ENCODE measurements around the gene BRIP1. TPM values are rescaled to one million over a fixed set of nuclear protein-coding genes. Genes with fewer than 3 reads are reported as not detected.

Gene BRIP1
- total RNA-seq, 1 experiment from 2014 or later = 20.2 TPM

DNA sequence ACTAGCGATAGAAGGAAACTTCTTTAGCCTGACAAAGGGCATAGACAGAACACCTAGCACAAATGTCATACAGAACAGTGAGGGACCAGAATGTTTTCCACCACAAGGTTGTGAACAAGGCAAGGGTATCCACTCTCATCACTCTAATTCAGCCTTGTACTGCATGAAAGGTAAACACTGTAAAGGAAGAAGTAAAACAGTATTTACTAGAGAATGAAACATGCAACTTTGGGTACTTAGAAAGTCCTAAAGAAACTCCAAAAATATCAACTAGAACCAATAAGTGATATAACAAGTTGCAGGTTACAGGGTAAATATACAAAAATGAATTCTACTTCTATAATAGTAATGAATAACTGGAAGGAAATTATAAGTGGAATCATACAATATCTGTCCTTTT lies 32.2 kb downstream of the BRIP1 start:
- Histone ChIP-seq H3K4me2 (ENCODE audit: insufficient read depth, insufficient read length, low read length) (no peak overlapping the region), H3T11ph (ENCODE audit: low read length) (no peak overlapping the region), H3K23me2 (ENCODE audit: insufficient read length, low read depth, low read length, poor library complexity, severe bottlenecking) (no peaks in the 10 kb centered on the region), H2BK15ac (ENCODE audit: low read depth, low read length) (no peak overlapping the region), H4K20me1 (ENCODE audit: control insufficient read depth, insufficient read depth, insufficient read length) (no peaks in the 10 kb centered on the region), H3K79me2 (ENCODE audit: insufficient read depth, low read length) (no peaks in the 10 kb centered on the region), H3K27ac (ENCODE audit: insufficient read length, low read depth, low read length) (no peak overlapping the region), H2AK5ac (ENCODE audit: insufficient read length, low read length) (no peak overlapping the region), H3K27me3 (ENCODE audit: insufficient read depth, low read length) (no peaks in the 10 kb centered on the region), H2BK20ac (ENCODE audit: low read depth, low read length, poor library complexity, severe bottlenecking) (no peak overlapping the region), H4K8ac (replicated peaks; ENCODE audit: insufficient read length, low read depth, low read length) (no peak overlapping the region), H3K4ac (ENCODE audit: low read depth, low read length) (no peak overlapping the region), H4K5ac (ENCODE audit: insufficient read length, low read depth, low read length) (no peak overlapping the region), H2BK12ac (ENCODE audit: insufficient read length, low read depth, low read length) (no peak overlapping the region), H3K9me3 (ENCODE audit: control insufficient read depth, low read depth, low read length) (no peaks in the 10 kb centered on the region), H3K23ac (ENCODE audit: insufficient read length, low read depth, low read length) (no peak overlapping the region), H2BK5ac (ENCODE audit: insufficient read length, low read length) (no peak overlapping the region), H2AFZ (ENCODE audit: low read length) (no peak overlapping the region), H4K91ac (ENCODE audit: insufficient read length, low read depth, low read length) (no peak overlapping the region), H3K79me1 (ENCODE audit: insufficient read depth, low read depth, low read length, poor library complexity, severe bottlenecking) (no peaks in the 10 kb centered on the region), H3K14ac (ENCODE audit: insufficient read depth, low read length) (no peak overlapping the region), H2BK120ac (ENCODE audit: low read depth, low read length, poor library complexity, severe bottlenecking) (no peak overlapping the region), H3K4me1 (ENCODE audit: insufficient read depth, low read length) (no peaks in the 10 kb centered on the region), H3K9ac (ENCODE audit: extremely low read depth, insufficient read length, low read length) (no peak overlapping the region), H3K56ac (ENCODE audit: insufficient read length, low read depth, low read length) (no peak overlapping the region), H3K18ac (ENCODE audit: insufficient read length, low read depth, low read length) (no peak overlapping the region)
- Mint-ChIP-seq H3K9me3 (peaks cover 8 to 15% of the 10 kb centered on the region in 2 experiments; a peak in 3 of 5 replicates), H3K36me3 (ENCODE audit: insufficient read depth in 1 of 3, low read depth in 3 of 3) (peaks cover 29 to 44% (median 29%) of the 10 kb centered on the region in 3 experiments), H3K27ac (no peak overlapping the region), H3K4me3 (no peak overlapping the region), H3K4me1 (peaks cover 0 to 2% of the 10 kb centered on the region in 2 experiments; a peak in 1 of 4 replicates), H3K27me3 (ENCODE audit: low read depth) (no peaks in the 10 kb centered on the region)
- no CpG with 5 or more reads among the region's 1 CpG for WGBS (ENCODE audit: extremely low coverage, insufficient read length, low lambda C conversion rate)
- TF ChIP-seq, protein P1, sequence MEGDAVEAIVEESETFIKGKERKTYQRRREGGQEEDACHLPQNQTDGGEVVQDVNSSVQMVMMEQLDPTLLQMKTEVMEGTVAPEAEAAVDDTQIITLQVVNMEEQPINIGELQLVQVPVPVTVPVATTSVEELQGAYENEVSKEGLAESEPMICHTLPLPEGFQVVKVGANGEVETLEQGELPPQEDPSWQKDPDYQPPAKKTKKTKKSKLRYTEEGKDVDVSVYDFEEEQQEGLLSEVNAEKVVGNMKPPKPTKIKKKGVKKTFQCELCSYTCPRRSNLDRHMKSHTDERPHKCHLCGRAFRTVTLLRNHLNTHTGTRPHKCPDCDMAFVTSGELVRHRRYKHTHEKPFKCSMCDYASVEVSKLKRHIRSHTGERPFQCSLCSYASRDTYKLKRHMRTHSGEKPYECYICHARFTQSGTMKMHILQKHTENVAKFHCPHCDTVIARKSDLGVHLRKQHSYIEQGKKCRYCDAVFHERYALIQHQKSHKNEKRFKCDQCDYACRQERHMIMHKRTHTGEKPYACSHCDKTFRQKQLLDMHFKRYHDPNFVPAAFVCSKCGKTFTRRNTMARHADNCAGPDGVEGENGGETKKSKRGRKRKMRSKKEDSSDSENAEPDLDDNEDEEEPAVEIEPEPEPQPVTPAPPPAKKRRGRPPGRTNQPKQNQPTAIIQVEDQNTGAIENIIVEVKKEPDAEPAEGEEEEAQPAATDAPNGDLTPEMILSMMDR (conservative IDR thresholded peaks at IDR 0.05) = no peak
- no peak for DNase-seq
